Measurements from ENCODE around the gene SWI5. TPM values are rescaled to one million over a fixed set of nuclear protein-coding genes. Genes with fewer than 3 reads are reported as not detected.

Gene SWI5
- total RNA-seq, 1 experiment from 2014 or later: 22.4 TPM

DNA sequence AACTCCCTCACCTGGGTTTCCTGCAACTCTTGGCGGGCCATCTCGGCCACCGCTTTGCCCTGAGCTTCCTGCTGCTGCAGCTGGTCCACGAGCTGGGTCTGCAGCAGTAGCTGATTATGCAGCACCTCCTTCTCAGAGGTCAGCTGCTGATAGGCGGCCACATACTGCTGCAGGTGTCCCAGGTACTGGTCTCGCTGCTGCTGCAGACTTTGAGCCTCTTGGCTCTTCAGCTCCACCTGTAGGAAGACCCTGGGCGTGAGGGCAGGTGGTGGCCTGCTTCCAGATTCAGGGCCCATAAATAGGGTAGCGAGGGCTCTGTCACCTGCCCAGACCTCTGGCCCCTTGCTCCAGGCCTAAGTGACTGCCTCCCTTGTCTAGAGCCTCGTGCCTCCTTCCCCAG, 16.9 kb upstream of the SWI5 start:
- peaks cover 0 to 7% of the 10 kb centered on the region in 2 experiments; a peak in 1 of 4 replicates for H3K4me1 ChIP-seq (ENCODE audit: control insufficient read depth in 1 of 2, insufficient read depth in 2 of 2, low read length in 2 of 2)
- H3K27ac ChIP-seq (ENCODE audit: low read depth, low read length): no peak overlapping the region; the same call in 1 of the 2 replicates
- ATAC-seq (no peak), DNase-seq (ENCODE audit: low read depth, low spot score) (no peak)
- POLR2A ChIA-PET: interaction anchor here (1.0 kb wide), 1 partner anchor 9 kb away, joined by 3 read pairs; no protein-coding TSS in a partner anchor
- CTCF ChIA-PET: no interaction called here
- no peak overlapping the region for H3K4me2 ChIP-seq (ENCODE audit: low read length)
- H3K9me2 ChIP-seq (ENCODE audit: insufficient read depth): no peaks in the 10 kb centered on the region
- no peak overlapping the region for H3K9ac ChIP-seq (ENCODE audit: low read length)
- peaks cover 0 to 22% of the 10 kb centered on the region in 2 experiments; a peak in 2 of 4 replicates for H3K36me3 ChIP-seq (ENCODE audit: control insufficient read depth in 1 of 2, insufficient read depth in 2 of 2, low read length in 2 of 2)
- H3K4me3 ChIP-seq (replicated peaks in 1 of 2; ENCODE audit: low read depth in 1 of 2, low read length in 2 of 2): no peak overlapping the region
- BruUV-seq (replicated peaks): no TSS peak
- intact Hi-C loops (cut with micrococcal nuclease): no loop called here
- TF ChIP-seq, protein P1, sequence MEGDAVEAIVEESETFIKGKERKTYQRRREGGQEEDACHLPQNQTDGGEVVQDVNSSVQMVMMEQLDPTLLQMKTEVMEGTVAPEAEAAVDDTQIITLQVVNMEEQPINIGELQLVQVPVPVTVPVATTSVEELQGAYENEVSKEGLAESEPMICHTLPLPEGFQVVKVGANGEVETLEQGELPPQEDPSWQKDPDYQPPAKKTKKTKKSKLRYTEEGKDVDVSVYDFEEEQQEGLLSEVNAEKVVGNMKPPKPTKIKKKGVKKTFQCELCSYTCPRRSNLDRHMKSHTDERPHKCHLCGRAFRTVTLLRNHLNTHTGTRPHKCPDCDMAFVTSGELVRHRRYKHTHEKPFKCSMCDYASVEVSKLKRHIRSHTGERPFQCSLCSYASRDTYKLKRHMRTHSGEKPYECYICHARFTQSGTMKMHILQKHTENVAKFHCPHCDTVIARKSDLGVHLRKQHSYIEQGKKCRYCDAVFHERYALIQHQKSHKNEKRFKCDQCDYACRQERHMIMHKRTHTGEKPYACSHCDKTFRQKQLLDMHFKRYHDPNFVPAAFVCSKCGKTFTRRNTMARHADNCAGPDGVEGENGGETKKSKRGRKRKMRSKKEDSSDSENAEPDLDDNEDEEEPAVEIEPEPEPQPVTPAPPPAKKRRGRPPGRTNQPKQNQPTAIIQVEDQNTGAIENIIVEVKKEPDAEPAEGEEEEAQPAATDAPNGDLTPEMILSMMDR (IDR thresholded peaks at IDR 0.05 in 2 of 3, conservative IDR thresholded peaks at IDR 0.05 in 1 of 3; ENCODE audit: borderline replicate concordance in 1 of 3, insufficient read depth in 1 of 3, low read depth in 2 of 3, low read length in 2 of 3): peak in 2 of 3 experiments; percentile 26 to 35; a peak in 2 of 6 replicates
- no peak for TF ChIP-seq FOSL1 (IDR thresholded peaks at IDR 0.05; ENCODE audit: low read depth)
- H3K9me3 ChIP-seq (ENCODE audit: control insufficient read depth in 1 of 2, insufficient read depth in 1 of 2, low read depth in 1 of 2, low read length in 2 of 2): no peaks in the 10 kb centered on the region
- H3K79me2 ChIP-seq (ENCODE audit: insufficient read depth, low read length): no peaks in the 10 kb centered on the region
- RAD21 ChIA-PET (ENCODE audit: low non-redundant PET in 1 of 2, low total read pairs in 2 of 2, uncharacterized antibody in 2 of 2, unreplicated experiment in 2 of 2): no interaction called here
- no peaks in the 10 kb centered on the region for H3K27me3 ChIP-seq (ENCODE audit: insufficient read depth, low read length)
- no peak overlapping the region for H2AFZ ChIP-seq (ENCODE audit: low read depth, low read length, poor library complexity, severe bottlenecking)
- H4K20me1 ChIP-seq (ENCODE audit: insufficient read depth): no peaks in the 10 kb centered on the region

GRCh38 chr9:128260340-128260739, 15.7 kb upstream of the SWI5 start:
- BruUV-seq (replicated peaks): no TSS peak
- Histone ChIP-seq H3K4me3 (replicated peaks in 1 of 2; ENCODE audit: low read depth in 1 of 2, low read length in 2 of 2) (no peak overlapping the region), H3K9me3 (ENCODE audit: control insufficient read depth in 1 of 2, insufficient read depth in 1 of 2, low read depth in 1 of 2, low read length in 2 of 2) (no peaks in the 10 kb centered on the region), H2AFZ (ENCODE audit: low read depth, low read length, poor library complexity, severe bottlenecking) (no peak overlapping the region), H3K9ac (ENCODE audit: low read length) (no peak overlapping the region), H4K20me1 (ENCODE audit: insufficient read depth) (no peaks in the 10 kb centered on the region), H3K4me2 (ENCODE audit: low read length) (no peak overlapping the region), H3K36me3 (ENCODE audit: control insufficient read depth in 1 of 2, insufficient read depth in 2 of 2, low read length in 2 of 2) (peaks cover 0 to 22% of the 10 kb centered on the region in 2 experiments; a peak in 2 of 4 replicates), H3K4me1 (ENCODE audit: control insufficient read depth in 1 of 2, insufficient read depth in 2 of 2, low read length in 2 of 2) (peaks cover 0 to 2% of the 10 kb centered on the region in 2 experiments; a peak in 1 of 4 replicates), H3K79me2 (ENCODE audit: insufficient read depth, low read length) (no peaks in the 10 kb centered on the region), H3K27me3 (ENCODE audit: insufficient read depth, low read length) (no peaks in the 10 kb centered on the region), H3K9me2 (ENCODE audit: insufficient read depth) (no peaks in the 10 kb centered on the region), H3K27ac (ENCODE audit: low read depth, low read length) (no peak overlapping the region)
- no peak for TF ChIP-seq TCF7L2 (IDR thresholded peaks at IDR 0.05; ENCODE audit: borderline replicate concordance, extremely low read depth, insufficient read depth, insufficient read length)
- no peak for TF ChIP-seq JUND (IDR thresholded peaks at IDR 0.05)
- no peak for TF ChIP-seq ATF3 (IDR thresholded peaks at IDR 0.05)
- TF ChIP-seq ZNF274 (IDR thresholded peaks at IDR 0.05; ENCODE audit: low read depth, low read length): no peak
- ChIA-PET CTCF (interaction anchor here (1.0 kb wide), 1 partner anchor 10 kb away, joined by 3 read pairs; no protein-coding TSS in a partner anchor), RAD21 (ENCODE audit: low non-redundant PET in 1 of 2, low total read pairs in 2 of 2, uncharacterized antibody in 2 of 2, unreplicated experiment in 2 of 2) (no interaction called here), POLR2A (interaction anchor here (0.9 kb wide), 1 partner anchor 10 kb away, joined by 3 read pairs; no protein-coding TSS in a partner anchor)
- ATAC-seq (no peak), DNase-seq (ENCODE audit: low read depth, low spot score) (no peak)
- intact Hi-C loops (cut with micrococcal nuclease): no loop called here

All from HCT116 (cell line).